PC-3 (cell line): Measurements from ENCODE around the gene TAOK2.

Experiments
- CTCF ChIP-seq: fragments of 300-600 bp; sonication (generic); conservative IDR thresholded peaks from 2 replicates; pipeline ENCODE4 v1.5.1; 2017; ENCODE audit warnings: antibody characterized with exemption, low read depth, mild to moderate bottlenecking, low read length
- EZH2 ChIP-seq: fragments of 300-600 bp; sonication (generic); IDR thresholded peaks from one replicate; pipeline ENCODE4 v1.6.1; 2017; ENCODE audit warnings: antibody characterized with exemption, mild to moderate bottlenecking, low read length; ENCODE audit not compliant: unreplicated experiment
- EZH2phosphoT487 ChIP-seq: fragments of 300-600 bp; sonication (generic); IDR thresholded peaks from 2 replicates; pipeline ENCODE4 v1.6.1; 2018; ENCODE audit warnings: mild to moderate bottlenecking, antibody characterized with exemption, low read length, borderline replicate concordance

GRCh38 chr16:30010844-30011713 lies 37.4 kb downstream of the TAOK2 start, which contains the start of gene DOC2A:
- TF ChIP-seq CTCF, result no peak
- no peak for TF ChIP-seq EZH2
- no peak for TF ChIP-seq EZH2phosphoT487
